ENCODE data around the gene ZNF326. TPM values are rescaled to one million over a fixed set of nuclear protein-coding genes. Genes with fewer than 3 reads are reported as not detected.

ZNF326 gene
- total RNA-seq, 1 donor from 2014 or later, result 39.1 TPM

DNA sequence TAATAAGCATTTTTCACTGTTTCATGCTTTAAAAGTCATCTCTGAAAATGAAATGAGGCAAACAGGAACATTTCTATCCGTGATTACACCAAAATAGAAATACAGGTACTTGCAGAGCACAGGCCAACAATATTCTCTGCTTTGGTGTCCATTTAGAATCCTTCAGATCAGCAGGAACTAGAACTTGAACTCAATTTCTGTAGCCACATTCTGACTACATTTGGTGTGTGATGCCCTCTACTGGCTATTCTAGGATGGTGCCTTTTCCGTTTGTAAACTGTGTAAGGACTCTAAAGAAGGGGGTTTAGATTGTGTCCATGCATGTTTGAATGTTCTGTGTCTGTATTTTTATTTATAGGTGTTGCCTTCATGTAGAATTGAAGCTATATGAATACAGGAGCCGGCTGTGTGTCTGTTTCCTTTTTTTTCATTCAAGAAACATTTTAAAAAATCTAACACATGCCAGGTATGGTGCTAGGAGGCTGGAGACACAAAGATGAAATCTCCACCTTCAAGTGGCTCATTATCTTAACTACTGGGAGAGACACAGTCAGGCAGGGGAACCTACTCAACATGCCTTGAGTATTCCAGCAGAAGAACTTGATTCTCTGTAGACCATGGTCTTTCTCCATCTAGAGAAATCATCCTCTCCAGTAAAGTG lies 7.6 kb upstream of the ZNF326 start:
- TF ChIP-seq, protein P1, sequence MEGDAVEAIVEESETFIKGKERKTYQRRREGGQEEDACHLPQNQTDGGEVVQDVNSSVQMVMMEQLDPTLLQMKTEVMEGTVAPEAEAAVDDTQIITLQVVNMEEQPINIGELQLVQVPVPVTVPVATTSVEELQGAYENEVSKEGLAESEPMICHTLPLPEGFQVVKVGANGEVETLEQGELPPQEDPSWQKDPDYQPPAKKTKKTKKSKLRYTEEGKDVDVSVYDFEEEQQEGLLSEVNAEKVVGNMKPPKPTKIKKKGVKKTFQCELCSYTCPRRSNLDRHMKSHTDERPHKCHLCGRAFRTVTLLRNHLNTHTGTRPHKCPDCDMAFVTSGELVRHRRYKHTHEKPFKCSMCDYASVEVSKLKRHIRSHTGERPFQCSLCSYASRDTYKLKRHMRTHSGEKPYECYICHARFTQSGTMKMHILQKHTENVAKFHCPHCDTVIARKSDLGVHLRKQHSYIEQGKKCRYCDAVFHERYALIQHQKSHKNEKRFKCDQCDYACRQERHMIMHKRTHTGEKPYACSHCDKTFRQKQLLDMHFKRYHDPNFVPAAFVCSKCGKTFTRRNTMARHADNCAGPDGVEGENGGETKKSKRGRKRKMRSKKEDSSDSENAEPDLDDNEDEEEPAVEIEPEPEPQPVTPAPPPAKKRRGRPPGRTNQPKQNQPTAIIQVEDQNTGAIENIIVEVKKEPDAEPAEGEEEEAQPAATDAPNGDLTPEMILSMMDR (conservative IDR thresholded peaks at IDR 0.05), result peak; percentile 93
- H3K27ac Mint-ChIP-seq, result no peak overlapping the region
- no peak for DNase-seq (ENCODE audit: extremely low spot score, unreplicated experiment)
- no peaks in the 10 kb centered on the region for H3K9me3 Mint-ChIP-seq
- H3K27me3 Mint-ChIP-seq, result peaks cover 3% of the 10 kb centered on the region
- no peak overlapping the region for H3K4me3 Mint-ChIP-seq
- peaks cover 19% of the 10 kb centered on the region for H3K4me1 Mint-ChIP-seq (ENCODE audit: unreplicated experiment)
- H3K36me3 Mint-ChIP-seq, result no peaks in the 10 kb centered on the region

DNA sequence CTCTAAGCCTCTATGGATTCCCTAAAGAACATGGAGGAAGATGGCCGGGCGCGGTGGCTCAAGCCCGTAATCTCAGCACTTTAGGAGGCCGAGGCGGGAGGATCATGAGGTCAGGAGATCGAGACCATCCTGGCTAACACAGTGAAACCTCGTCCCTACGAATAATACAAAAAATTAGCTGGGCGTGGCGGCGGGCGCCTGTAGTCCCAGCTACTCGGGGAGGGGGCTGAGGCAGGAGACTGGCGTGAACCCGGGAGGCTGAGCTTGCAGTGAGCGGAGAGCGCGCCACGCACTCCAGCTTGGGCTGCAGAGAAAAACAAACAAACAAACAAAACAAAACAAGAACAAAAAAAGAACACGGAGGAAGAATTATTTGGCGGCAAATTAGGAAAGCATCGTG lies 5.8 kb upstream of the ZNF326 start:
- peaks cover 19% of the 10 kb centered on the region for H3K4me1 Mint-ChIP-seq (ENCODE audit: unreplicated experiment)
- no peaks in the 10 kb centered on the region for H3K9me3 Mint-ChIP-seq
- H3K36me3 Mint-ChIP-seq, result no peaks in the 10 kb centered on the region
- TF ChIP-seq, protein P1 (conservative IDR thresholded peaks at IDR 0.05), result no peak
- H3K4me3 Mint-ChIP-seq, result no peak overlapping the region
- H3K27ac Mint-ChIP-seq, result no peak overlapping the region
- DNase-seq (ENCODE audit: extremely low spot score, unreplicated experiment), result no peak
- peaks cover 3% of the 10 kb centered on the region for H3K27me3 Mint-ChIP-seq

DNA sequence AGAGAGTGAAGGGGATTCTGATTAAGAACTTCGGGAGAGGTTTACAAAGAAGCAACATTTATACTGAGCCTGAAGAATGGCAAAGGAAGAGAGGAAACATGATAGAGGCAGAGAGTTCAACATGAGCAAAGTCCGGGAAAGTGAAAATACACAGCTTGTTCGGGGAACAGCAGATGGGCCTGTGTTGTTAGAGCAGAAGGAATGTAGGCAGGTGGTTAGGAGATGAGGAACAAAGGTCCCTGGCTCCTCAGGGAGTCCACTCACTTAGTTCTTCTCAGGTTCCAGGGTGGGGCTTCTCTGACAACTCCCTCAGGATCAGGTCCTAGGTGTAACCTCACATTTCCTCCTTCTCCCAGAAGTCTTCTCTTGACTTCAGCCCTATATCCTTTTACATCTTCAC lies 5.1 kb upstream of the ZNF326 start:
- no peaks in the 10 kb centered on the region for H3K9me3 Mint-ChIP-seq

DNA sequence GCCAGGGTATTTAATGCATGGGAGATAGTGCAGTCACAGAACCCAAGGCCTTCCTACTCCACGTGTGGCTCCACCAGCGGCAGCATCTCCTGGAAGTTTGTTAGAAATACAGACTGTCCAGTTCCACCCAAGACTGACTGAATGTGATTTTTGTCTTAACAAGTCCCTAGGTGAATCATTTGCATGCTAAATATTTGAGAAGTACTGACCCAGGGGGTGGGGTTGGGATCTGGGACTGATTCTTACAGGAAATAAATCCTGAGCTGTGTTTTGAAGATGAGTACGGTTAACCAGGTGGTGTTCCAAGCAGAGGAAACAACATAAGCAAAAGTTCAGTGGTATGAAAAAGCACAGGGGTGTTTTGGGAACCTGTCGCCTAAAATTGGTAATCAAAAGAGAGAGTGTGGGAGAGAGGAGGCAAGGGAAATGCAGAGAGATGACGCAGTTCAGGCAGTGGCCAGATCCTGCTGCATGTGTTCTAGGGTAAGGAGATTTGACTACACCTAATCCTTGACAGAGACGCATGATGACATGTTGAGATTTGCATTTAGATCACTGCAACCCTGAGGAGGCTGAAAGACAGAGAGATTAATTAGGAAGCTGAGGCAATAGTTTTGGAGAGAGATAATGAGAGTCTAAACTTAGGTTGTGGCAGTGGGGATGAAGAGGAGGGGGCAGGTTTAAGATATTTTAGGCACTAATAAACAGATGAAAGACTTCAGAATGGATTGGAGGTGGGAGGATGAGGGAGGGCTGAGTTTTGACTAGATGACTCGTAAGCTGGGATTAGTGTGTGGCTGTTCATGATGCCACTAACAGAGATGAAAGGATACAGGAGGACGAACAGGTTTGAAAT lies 3.7 kb upstream of the ZNF326 start:
- H3K9me3 Mint-ChIP-seq, result no peaks in the 10 kb centered on the region
- H3K4me1 Mint-ChIP-seq (ENCODE audit: unreplicated experiment), result peaks cover 10% of the 10 kb centered on the region
- TF ChIP-seq, protein P1 (conservative IDR thresholded peaks at IDR 0.05), result no peak
- H3K27me3 Mint-ChIP-seq, result peaks cover 3% of the 10 kb centered on the region
- DNase-seq (ENCODE audit: extremely low spot score, unreplicated experiment), result no peak
- peak overlapping the region; percentile 24 for H3K27ac Mint-ChIP-seq
- H3K36me3 Mint-ChIP-seq, result no peaks in the 10 kb centered on the region
- peak overlapping the region; percentile 38 for H3K4me3 Mint-ChIP-seq

More for the DNA sequence above, 5.1 kb upstream of the ZNF326 start:
- Mint-ChIP-seq H3K36me3 (no peaks in the 10 kb centered on the region), H3K4me3 (peak overlapping the region; percentile 1), H3K4me1 (ENCODE audit: unreplicated experiment) (peaks cover 19% of the 10 kb centered on the region), H3K27ac (peak overlapping the region; percentile 24), H3K27me3 (peaks cover 3% of the 10 kb centered on the region)
- DNase-seq (ENCODE audit: extremely low spot score, unreplicated experiment), result no peak
- TF ChIP-seq, protein P1 (conservative IDR thresholded peaks at IDR 0.05), result no peak

DNA sequence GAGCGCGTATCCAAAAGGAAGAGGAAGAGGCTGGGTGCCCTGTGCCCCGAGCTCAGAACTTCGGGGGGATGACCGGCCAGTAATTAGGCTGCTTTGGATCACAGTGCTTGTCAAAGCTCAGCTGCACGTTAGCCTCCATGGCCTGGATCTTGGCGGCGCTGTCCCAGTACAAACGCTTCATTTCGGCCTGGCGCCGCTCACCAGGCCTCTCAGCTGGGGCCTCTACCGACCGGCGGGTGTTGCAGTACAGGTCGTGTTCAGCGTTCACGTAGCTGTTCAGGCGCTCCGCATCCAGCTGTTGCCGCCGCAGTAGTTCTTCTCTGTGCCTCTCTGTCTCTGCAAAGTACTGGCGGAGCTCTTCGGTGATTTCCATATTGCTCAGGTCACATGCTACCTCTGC lies 1.4 kb upstream of the ZNF326 start:
- H3K9me3 Mint-ChIP-seq, result no peaks in the 10 kb centered on the region
- H3K27me3 Mint-ChIP-seq, result peaks cover 3% of the 10 kb centered on the region
- peaks cover 27% of the 10 kb centered on the region for H3K4me1 Mint-ChIP-seq (ENCODE audit: unreplicated experiment)
- peak overlapping the region; percentile 37 for H3K4me3 Mint-ChIP-seq
- TF ChIP-seq, protein P1 (conservative IDR thresholded peaks at IDR 0.05), result no peak
- peaks cover 8% of the 10 kb centered on the region for H3K36me3 Mint-ChIP-seq
- DNase-seq (ENCODE audit: extremely low spot score, unreplicated experiment), result no peak
- peak overlapping the region; percentile 98 for H3K27ac Mint-ChIP-seq
